NCI-H2107 (cell line): ENCODE data around the gene OTOP3.

Experiments used
- DNase-seq: peaks from one replicate; lab custom pipeline; 2025; lab: John Stamatoyannopoulos, UW

Gene OTOP3

GRCh38 chr17:74986206-74986576 is 50.5 kb downstream of the OTOP3 start:
- DNase-seq = no peak

GRCh38 chr17:74987418-74987908 is 51.8 kb downstream of the OTOP3 start, which contains the start of gene CDR2L:
TSS of gene CDR2L (plus strand) at chr17:74987632. CDS start at chr17:74988044, 412 bp downstream.
- peak; percentile 76 for DNase-seq

GRCh38 chr17:74987909-74988711 is 52.4 kb downstream of the OTOP3 start:
- no peak for DNase-seq

- no peak for DNase-seq
Measured at GRCh38 chr17:74990581-74991105, 54.9 kb downstream of the OTOP3 start.

- no peak for DNase-seq
Measured at GRCh38 chr17:74992223-74992622, 56.5 kb downstream of the OTOP3 start.

GRCh38 chr17:74994440-74994839 is 58.7 kb downstream of the OTOP3 start:
- no peak for DNase-seq

- DNase-seq = no peak
Measured at GRCh38 chr17:74995847-74996246, 60.1 kb downstream of the OTOP3 start.

GRCh38 chr17:74998783-74999182 is 63.1 kb downstream of the OTOP3 start:
- DNase-seq = no peak

GRCh38 chr17:74999523-74999922 is 63.8 kb downstream of the OTOP3 start:
- DNase-seq = no peak
